Measurements from ENCODE around the gene SEMA4D.

Gene SEMA4D

DNA sequence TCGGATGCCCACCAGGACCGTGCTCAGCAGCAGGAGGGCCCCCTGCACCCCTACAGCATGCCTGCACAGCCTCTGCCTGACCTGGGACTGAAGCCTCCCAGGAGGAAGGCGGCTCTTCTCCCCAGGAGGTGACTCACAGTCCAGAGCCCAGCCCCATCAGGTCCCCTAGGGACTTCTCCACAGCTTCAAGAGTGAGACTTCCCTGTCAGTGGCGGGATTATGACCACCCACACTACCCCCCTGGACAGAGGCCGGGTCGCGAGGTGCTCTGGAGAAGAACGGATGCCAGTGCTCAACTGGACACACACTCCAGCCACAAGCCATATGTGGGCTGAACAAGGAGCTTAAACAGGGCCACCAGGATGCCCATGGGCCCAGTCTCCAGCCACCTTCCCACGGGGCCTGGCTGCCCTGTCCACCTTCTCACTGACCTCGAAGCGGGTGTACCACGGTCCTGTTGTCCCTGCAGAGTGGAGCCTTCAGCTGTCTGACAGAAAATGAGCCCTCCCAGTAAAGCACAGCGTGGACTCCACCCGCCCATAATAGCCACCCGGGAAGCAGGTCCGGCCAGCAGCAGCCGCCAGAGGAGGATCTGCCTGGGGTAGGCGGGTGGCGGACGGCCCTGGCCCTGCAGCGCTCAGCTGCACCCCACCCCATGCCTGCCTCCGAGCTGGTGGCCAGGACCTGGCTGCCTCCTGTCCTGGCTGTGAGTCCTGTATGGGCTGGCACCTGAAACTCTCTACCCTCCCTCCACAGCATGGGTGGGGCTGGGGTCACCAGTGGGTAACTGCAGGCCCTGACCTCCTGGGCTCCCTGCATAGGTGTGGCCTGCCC is 54.7 kb downstream of the SEMA4D start:
- no peak for DNase-seq

DNA sequence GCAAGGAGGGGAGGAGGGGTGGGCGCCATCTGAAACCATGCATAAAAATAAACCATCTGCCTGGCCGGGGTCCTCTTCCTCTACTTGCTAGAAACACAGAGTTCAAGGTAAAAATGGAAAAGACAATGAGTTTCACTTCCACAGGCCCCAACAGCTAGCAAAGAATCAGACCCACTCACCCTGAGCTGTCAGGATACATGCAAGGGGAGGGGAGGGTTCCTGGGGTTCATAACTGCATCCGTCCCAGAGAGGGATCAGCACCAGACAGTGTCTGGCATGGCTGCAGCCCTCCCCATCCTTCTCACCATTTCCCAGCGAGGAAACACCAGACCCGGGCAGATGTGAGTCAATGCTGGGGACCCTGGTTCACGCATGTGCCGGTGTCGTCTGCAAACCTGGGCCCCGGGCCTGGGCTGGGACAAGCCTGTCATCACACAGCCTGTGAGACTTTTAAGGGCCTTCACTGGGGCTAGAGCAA is 55.4 kb downstream of the SEMA4D start:
- DNase-seq = no peak

DNA sequence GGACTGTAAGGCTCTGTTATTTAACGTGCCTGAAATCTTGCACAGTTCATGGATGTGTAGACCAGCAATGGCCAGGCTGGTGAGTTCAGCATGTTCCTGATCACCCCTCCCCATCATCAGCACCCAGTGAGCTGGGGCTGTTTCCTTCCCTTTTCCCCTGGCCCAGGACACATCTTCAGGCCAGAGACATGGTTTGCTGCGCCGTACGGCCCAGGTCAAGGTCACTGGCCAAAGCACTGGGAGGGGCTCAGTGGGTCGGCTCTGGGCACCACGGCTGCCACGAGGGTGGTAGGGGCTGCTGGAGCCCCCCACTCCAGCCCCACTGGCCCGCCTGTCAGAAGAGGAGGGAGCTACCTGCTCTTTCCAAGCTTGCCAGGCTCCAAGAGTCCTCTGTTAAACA is 55.9 kb downstream of the SEMA4D start:
- DNase-seq = no peak

DNA sequence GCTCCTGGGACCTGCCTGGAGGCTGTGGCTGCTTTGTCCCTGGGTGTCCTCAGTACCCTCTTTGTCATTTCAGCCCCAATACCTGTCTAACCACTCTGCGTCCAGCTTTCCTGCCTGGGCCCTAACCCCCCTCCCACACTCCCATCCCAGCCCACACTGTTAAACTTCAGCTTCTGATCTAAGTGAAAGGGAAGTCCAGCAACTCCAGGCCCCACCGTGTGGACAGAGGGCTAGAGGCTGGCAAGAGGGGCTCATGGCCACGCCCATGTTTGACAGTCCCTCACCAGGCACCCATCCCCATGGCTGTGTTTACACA is 56.3 kb downstream of the SEMA4D start:
- no peak for DNase-seq

DNA sequence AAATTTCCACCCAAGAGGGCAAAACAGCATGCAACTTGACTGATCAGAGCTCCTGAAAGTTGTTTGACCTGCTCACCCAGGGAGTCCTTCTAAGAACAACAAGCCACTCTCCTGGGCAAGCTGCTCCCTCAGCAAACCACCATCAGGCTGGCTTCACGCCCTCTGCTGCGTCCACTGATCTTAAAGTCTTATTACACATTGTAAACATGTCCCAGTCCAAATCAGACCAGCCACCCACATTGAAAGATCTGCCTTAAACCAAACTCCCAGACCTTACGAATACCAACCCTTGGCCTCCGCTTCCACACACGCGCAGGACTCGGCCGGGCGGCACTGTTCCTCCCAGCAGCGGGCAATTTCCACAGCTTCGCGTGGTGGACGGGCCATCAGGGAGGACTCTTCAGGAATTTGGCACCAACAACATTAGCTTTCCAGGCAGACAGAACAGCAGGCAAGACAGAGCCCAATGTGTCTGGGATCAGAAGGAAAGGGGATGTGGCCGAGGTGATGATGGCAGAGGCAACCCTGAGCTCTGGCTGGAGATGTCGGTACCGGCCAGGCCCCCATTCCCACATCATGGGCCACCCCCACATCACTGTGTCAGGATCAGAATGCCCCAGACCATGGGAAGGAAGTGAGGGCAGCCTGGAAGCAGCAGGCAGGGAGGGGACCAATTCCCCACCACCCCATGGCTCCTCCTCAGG is 56.8 kb downstream of the SEMA4D start:
- DNase-seq = no peak

DNA sequence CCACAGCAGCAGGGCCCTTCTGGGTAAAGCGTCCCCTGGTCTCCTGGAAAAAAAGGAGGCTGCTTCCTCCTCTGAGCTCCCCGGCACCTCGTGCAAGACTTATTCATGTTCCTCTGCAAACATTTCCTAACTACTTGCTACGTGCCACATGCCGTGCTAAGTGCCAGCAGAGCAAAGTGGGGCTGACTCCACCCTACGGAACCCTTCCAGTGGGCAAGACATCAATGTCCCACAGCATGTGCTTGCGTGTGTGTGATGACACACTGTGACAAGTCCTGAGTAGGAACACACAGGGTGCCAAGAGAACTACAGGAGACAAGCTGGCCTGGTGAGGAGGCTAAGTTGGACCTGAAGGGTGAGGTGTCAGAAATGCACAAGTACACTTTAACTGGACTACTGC is 57.4 kb downstream of the SEMA4D start:
- DNase-seq = no peak

DNA sequence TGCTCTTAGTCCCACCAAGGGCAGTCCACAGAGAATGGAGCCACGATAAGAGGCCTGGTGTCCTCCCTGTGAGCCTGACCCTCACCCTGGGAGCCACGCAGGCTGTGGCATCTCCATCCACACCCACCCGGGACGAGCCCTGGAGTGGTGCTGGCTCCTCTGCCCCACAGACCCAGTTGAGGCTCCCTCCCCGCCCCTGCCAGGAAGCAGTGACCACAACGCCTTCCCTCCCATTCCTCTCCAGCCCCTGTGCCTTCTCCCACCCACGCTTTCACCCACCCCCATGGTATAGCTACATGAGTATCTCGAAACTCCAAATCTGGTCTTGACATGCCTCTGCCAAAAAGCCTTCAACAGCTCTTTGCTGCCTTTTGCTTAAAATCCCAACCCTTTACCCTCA is 57.9 kb downstream of the SEMA4D start:
- DNase-seq = no peak

DNA sequence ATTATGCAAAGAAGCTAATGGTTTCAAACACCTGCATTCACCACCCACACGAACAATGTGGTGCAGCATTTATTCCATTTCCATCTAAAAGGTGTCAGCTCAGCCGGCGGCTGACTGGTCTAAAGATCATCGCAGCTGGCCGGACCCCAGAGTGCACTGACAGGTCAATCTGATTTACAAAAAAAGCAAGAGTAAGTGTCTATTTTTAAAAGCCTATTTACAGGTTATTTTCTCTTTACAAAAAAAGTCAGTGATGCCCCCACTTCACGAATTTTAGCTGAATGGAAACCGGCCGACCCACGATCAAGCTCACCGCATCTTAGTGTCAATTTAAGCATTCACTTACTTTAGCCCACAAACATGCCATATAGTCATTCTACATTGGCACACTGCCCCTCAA is 58.3 kb downstream of the SEMA4D start:
- DNase-seq = no peak

DNA sequence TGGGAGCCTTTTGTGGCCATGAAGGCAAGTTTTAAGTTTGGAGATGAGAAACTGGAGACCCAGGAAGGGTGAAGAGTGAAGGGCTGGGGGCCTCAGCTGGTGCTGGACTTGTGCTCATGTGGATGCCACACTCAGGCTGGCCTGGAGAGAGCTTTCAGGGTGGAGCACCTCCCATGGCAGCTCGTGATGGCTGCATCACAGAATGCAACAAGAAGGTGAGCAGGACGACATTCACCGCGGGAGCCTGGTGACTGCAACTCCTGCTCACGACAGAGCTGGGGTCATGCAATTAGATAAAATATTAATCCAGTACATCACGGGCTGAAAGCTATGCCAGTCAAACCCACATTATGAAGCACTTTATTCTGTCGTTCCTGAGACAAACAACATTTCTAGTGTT is 59.7 kb downstream of the SEMA4D start:
- no peak for DNase-seq

DNA sequence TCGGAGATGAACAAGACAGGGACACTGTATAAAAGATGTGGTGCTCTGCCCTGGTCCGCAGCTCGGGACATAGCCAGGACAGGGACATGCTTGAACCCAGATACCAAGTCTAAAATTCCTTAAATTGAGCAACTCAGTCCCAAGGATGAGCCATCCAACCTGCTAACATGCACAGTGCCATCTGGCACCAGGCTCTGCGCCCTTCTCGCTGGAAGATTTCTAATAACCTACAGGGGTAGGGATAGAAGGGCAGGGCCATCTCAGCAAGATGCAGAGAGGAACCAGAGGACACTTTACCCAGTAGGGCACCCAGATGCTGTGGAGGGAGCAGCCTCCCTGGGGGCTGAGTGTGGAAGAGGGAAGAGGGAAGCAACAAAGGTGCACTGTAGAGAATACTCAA is 60.1 kb downstream of the SEMA4D start:
- DNase-seq = no peak

DNA sequence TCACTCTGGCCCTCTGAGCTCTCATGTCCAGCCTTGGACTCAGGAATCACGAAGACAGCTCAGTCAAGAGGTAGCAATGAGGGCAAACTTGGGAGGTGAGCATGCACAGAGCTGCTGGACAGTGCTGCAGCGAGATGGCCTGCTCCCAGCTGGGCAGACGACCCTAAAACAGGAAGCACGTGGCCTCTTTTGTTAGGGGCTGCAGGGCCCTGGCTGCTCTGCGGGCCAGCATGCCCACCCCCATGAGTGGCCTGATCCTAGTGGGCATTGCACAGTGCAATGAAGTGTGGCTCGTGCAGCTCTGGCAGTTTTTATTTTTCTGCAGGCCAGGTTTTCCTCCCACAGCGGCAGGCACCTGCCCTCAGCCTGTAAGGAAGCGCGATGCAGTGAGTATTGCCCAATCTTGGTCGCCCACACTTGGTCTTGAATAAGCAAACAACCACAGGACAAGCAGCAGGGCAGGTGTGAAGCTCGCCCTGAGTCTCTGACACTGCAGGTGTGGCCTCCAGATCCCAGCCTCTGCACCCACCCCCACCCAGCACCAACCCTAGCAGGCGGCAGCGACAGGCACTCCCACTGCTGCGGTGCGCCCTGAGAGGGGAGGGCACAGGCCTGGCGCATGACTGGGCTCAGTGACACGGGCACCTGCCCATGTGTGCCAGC is 60.8 kb downstream of the SEMA4D start:
- DNase-seq = peak; percentile 28 to 61 (median 40)

DNA sequence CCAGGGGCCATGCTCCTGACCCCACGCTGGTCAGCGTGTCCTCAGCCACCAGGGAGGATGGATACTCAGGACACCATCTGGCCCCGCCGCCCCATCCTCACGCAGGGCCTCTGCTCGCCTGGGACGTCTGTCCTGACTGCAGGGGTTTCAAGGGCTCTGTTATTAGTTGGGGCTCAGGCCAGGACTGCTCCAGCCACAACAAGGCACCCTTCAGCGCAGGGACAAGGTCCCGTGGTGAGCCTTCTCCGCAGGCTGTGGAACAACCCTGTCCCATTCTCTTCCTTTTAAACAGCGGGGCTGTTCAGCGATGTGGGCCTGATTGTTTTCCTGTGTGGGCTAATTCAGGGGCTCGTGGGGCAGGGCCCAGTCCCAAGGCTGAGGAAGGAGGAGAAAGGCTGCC is 61.6 kb downstream of the SEMA4D start:
- no peak for DNase-seq

DNA sequence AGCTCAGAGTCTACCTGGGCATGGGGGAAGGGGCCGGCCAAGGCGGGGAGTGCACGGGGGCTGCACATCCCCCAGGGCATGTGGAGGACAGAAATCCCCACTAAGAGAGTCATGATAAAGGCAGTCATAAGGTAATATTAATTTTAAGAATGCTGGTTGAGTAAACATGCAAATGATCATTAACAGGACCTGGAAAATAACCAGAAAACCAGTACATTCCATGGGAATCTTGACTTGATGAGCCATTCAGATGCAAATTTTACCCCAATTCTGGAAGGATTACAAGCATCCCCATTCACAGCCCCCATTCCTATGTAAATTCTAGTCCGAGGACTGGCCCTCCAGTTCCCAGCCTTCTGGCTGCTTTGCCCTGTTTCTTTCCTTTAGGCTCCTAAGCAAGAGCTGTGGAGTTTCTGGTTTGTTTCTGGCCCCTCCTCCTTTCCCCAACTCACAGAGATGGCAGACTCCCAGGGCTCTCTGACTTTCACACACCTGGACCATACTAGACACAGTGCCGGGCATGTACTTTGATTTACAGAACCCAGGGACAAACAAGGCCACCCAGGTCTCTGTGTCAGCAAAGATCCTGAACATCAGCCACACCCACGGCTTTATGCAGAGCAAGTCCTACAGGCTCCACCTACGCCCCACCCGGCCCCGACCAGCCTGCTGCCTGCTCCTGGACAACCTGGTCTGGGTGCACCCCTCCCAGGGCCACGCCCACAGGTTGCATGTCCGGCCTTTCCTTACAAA is 62.7 kb downstream of the SEMA4D start:
- DNase-seq = no peak

DNA sequence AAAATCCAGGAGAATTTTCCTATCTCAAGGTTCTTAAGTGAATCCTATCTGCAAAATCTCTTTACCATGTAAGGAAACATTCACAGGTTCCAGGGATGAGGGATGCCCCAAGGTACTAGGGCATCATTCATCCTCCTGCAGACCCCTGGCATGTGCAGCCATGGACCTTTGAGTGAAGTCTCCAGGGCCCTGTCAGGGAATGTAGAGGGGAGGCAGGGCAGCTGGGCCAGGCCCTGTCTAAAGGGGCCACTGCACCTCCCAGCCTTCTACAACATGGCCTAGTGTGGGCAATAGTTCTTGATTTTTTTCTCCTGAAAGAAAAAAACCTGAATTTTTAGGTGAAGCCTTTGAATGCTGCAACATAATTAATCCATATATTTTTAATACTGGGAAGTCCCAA is 63.3 kb downstream of the SEMA4D start:
- no peak for DNase-seq

DNA sequence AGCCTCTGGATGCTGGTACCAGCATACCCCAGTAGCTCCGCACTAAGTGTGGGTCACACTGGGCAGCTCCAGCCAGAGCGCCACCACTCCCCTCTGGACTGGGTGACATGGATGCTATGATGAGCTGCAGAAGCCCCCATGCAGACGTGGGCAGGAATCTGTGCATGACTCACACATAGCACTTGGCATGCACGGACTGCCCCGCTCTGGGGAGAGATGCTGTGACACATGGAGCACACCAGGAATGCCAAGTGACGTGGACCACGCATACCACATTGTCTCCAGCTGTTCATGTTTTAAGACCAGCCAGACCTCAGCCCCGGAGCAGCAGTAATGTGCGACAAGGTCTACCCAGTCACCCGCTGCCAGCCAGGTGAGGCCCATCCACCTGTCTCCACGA is 64.1 kb downstream of the SEMA4D start:
- DNase-seq = no peak

DNA sequence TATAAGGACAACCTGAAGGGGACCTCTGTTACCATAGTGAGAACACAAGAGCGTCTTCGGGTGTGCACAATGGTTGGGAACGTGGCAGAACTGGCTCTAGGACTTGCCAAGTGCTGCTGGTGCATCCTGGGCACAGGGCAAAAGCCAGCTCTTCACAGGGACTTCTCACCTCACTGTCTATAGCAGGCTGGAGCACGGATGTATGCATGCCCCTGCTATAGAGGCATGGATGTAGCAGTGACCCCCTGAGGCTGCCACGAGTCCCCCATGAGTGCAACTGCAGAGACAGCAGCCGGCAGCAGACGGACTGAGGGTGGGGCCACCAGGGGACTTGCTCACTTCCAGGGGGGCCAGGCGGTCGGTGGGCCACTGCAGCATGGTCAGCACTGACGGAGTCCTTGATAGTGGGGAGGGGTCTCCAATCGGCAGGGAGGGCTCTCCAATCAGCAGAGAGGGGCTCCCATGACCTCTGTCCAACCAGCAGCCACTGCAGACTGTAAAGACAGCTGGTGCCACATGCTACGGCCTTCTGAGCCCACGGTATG is 64.9 kb downstream of the SEMA4D start:
- DNase-seq = no peak

DNA sequence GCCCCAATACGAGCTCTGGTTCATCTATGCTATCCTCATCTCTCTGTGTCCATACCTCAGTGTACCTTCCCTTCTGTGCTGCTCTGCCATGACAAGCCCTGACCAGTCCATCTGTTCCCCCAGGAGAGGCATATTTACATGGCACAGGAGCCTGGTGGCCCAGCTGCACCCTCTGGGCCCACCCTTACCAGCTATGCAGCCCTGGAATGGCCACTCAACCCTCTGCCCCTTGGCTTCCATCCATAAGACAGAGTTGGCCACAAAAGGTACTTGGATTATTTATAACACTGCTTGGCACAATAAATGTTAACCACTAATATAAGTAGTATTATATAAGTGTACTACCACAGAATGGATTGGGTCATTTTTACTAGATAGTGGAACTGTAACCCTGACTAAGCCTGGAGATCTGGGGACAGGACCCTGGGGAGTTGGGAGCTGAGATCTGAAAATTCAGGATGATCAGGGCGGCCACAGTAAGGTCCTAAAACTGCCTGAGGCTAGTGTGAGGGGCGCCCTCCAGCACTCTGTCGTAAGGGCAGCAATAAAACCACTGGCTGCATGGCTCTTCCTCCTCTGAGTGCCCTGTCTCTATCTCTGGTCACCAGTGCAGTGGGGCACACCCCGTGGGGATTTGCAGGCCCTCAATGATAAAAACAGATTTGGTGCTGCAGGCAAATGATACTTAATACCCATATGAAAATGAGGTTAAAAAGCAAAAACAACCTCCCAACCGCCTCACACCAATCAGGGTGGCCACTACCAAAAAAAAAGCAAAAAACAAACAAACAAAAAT is 65.8 kb downstream of the SEMA4D start:
- DNase-seq = no peak

DNA sequence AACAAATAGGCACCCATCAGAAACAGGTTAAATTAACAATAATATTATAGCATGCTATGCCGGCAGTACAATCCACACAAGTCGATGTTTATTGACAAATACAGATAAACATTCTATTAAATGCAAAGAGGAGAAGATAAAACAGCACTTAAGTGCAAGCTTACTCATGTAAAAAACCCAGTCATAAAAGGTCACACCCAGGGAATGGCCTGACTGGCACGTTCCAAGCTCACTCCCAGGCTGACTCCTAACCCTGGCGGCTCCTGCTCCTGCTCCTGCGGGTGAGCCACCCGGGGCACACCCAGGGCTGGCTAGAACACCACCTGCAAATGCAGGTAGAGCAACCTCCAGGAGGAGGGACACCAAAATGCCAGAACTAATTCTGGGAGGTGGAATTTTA is 66.9 kb downstream of the SEMA4D start:
- no peak for DNase-seq

DNA sequence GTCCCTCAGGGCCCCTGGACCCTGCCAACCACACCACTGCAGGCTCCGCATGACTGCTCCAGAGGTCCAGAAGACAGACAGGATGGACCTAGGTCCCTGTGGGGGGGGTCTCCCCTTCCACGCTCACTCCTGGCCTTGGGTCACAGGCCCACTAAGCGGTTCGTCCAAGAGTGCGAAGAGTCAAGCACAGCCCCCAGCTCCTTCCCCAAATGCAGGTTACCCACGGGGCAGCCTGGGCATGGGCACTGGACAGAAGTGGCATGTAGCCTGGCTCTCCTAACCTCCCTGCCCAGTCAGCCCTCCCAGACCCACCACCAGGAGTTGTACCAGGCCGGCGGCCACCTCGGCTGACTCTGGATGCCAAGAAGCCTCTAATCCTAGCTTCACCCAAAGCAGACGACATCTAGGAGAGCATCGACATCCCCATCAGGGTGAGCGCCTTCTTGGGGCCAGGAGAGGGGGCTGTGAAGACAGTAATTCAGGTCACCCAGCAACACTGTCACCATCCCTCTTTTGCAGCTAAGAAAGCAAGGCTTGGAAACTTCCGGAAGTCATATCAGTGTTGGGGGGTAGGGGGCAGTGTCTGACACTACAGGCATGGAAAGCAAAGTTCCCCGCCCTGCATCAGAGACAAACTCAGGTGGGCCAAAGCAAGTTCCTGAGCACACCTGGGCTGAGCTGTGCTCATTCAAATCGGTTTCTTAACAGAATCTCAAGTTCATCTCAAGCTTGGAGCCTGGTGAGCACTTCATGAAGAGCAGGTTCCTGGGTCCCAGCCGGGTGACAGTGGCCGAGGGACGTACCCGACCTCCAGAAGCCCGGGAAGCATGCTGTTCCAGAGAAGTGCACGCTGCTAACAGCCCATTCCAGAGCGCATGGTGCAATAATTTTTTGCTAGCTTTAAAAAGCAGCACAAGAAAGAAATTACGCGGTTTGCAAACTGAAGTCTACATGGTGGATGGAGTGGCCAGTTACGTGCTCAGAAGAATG is 68.7 kb downstream of the SEMA4D start:
- peak; percentile 37 to 78 (median 64) for DNase-seq

DNA sequence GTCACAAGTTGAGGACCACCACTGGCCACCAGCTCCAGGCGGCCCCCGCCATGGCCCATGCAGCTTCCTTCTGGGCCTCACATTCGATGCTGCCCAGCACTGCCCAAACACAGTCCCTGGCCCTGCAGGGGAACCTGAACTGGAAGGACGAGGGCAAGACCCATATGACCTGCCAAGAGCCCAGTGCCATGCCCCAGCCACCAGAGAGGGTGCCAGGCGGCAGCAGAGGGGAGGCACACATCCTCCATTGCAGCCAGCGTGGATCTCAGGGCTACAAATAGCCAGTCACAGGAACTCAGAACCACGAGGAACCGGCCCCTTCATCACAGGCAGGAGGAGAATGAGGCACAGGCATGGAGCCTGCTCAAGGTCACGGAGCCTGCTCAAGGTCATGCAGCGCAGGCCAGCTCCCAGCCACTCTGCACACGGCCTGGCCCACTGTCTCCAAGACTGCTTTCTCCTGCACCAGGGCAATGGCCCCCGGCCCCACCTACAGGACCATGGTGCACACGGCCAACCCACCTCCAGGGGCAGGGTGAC is 69.6 kb downstream of the SEMA4D start:
- no peak for DNase-seq
